HG03342 (cell line): Measurements from ENCODE around the gene GAS2.

Experiments
- ATAC-seq: cut with Tn5 transposase; IDR thresholded peaks from one replicate; pipeline ENCODE4 v1.9.1; 2021; ENCODE audit warnings: mild to moderate bottlenecking, moderate library complexity; ENCODE audit not compliant: unreplicated experiment

The GAS2 gene

DNA sequence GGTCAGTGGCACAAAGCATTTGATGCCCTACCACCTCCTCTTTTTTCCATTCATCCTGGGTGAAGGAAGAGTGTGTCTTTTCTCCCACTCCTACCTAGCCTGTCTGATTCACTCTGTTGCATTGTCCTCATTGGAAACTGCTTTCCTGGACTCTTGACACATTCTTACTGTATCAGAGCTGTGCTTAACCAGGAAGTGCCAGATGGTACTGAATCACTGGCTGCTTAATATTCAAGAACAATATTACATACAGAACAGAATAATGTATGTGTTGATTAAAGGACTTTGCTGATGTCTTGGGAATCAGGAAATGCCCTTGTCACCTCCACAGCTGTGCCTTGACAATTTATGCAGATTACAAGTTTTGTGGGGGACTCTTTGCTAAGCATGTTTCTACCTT, 118.8 kb downstream of the GAS2 start:
- no peak for ATAC-seq

DNA sequence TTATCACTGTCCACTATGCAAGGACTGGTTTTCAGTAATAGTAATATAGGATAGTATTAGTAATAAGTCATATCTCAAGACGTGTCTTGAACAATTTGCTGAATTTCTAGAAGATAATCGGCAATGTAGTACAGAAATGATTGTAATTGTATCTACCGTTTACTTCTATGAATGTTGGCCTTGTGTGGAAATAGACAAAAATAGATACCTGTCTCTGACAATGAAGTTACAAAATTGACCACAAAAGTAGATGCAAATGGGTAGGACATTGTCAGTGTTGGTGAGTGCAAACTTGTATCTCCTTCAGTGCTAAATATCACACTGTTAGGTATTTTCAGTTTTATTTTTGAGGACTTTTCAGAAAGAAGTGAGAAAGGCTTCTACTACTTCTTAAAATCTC, 120.1 kb downstream of the GAS2 start:
- peak; percentile 83 for ATAC-seq

DNA sequence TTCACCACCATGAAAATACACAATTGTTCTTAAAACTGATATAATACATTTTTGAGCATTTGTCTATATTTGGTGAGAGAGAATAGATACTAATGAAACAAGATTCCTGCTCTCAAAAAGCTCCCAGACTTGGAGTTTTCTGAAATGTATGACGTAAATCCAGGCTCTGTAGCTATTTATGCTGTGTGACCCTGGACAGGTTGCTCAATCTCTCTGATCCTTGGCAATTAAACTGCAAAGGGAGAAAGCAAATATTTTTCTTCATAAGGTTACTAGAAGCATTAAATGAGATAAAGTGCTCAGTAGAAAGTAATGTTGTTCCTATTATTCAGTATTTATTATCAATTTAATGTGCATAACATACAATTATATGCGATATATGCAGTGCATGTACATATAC, 120.6 kb downstream of the GAS2 start:
- ATAC-seq: no peak

DNA sequence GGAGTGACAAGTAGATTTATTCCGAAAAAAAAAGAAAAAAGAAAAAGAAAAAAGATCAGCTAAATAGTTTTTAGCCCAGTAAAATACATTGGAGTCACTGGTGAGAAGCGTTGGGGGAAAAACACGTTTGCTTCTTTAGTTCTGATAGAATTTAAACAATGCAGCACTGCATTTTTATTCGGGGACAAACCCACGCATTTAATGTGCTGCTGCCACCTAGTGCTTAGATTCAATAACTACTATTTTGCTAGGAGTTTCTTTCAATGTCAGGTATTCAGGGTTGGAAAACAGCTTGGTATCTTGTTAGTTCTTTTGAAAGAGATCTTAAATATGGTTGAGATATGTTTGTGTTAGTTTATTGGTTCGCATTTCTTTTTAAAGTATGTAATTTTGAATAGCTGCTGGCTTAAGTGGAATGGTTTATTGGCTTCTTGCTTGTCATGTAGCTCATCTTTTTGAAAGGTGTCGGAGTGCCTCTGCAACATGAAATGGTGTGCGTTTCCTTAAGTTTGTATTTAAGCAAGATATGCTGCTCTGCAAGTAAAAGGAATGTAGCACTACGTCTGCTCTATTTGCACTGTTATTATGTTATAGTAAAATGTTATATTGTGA, 121.2 kb downstream of the GAS2 start:
- no peak for ATAC-seq

DNA sequence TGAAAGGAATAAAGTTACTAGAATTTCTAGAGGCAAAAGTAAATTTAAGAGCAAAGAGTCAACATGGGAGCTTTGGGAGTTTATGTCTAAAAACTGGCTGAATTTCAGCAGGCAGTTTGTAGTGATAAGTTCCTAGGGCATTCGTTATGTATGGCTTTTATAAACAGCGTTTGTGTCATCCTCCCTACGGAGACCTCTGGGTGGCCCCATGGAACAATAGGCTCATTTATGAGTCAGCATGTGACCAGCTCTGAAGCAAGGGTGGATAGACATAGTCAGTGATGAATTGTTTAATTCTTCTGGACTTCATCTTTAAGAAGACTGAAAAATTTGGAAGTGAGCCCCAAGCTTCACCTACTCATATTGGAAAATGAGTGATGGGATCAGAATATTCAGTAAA, 126.1 kb downstream of the GAS2 start:
- ATAC-seq: no peak

DNA sequence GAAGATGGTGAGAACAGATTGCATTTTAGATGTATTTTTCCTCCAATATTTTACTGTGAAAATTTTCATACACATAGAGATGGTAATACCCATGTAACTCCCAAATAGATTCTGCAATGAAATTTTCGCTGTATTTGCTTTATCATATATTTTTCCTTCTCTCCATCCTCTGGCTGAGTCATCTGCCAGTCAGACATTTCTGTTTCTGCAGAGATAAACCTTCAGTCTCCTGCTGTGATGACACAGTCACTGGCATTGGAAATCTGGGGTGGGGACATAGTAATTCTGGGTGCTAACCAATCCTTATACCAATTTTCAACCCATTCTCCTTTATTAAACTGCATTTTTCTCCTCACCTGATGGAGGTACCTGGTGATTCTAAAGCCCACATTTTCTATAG, 129.5 kb downstream of the GAS2 start:
- no peak for ATAC-seq

DNA sequence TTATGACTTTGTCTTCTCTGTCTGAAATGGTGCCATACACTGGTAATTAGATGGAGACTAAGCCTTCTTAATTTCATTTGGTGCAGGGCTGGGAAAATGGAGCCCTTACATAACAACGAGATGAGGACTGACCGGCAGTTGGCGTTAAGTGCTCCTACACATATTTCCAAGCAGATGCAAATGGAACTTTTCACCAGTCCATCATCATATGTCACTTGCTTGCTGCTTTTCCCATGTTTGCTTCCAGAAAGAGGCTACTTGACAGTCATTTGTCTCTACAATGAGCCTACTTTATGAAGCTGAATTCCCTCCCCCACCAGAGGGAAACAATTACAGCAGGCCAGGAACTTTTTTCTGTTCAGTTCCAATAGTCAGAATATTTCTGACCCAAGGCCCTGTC, 130.6 kb downstream of the GAS2 start:
- ATAC-seq: no peak

DNA sequence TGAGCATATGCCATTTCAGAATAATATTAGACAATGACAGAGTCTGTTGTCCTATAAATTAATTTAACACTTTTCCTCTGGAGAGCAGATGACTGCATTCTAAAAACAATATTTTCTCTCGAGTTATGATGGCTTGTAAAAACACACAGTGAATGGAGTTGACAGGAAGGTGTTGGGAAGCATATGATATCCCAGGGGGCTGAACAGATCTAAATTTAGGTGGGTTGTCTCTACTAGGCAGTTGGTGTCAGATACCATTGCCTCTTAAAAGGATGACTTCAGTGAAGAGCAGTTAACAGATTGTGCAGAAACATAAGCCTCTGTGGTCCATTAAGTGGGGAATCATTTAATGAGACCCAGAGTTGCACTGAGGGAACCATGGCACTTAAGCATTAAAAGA, 132.5 kb downstream of the GAS2 start:
- ATAC-seq: no peak

DNA sequence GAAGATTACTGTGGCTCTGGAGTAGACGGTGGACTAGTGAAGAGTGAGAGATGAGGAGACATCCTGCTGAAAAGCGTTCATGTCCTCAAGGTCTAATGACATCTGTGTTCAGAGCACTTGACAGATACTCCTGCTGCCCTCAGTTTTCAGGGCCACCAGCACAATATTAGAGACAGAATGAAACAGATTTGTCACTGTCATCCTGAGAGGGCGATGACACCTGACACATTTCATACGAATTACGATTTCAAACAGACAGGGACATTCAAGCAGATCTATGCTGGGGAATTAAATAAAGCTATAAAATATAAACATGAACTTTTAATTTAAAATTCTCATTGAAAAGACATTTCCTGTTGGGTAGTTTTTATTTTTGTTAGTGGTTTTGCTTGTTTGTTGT, 134.1 kb downstream of the GAS2 start:
- ATAC-seq: no peak

DNA sequence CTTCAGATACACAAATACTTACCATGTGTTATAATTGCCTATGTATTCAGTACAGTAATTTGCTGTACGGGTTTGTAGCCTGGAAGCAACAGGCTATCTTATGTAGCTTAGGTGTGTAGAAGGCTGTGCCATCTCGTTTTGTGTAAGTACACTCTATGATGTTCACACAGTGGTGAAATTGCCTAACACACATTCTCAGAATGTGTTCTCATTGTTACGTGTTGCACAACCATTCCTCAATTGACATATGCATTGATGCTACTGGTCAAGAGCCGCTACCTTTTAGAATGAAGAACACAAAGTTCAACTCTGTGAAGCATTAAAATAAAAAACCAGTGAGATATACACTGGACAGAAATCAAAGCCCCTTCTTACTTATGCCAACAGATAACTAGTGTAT, 136.4 kb downstream of the GAS2 start:
- ATAC-seq: no peak

DNA sequence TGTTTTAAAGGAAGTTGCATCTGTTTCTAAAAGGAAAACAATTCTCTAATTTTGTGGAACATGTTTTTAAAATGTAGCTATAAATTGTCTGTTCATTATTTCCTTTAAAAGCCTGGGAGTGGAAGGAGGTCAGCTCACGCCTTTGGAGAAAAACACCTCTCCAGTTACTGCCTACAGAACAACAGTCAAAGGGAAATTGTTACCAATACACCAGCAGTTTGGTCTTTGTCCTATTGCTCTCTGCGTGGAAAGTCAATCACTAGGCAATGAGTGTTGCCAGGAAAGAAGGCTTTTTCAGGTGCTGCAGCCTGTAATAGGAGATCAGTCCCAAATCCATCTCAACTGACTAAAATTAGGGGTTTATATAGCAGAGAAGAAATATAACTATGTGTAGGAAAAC, 141.0 kb downstream of the GAS2 start:
- ATAC-seq: no peak

DNA sequence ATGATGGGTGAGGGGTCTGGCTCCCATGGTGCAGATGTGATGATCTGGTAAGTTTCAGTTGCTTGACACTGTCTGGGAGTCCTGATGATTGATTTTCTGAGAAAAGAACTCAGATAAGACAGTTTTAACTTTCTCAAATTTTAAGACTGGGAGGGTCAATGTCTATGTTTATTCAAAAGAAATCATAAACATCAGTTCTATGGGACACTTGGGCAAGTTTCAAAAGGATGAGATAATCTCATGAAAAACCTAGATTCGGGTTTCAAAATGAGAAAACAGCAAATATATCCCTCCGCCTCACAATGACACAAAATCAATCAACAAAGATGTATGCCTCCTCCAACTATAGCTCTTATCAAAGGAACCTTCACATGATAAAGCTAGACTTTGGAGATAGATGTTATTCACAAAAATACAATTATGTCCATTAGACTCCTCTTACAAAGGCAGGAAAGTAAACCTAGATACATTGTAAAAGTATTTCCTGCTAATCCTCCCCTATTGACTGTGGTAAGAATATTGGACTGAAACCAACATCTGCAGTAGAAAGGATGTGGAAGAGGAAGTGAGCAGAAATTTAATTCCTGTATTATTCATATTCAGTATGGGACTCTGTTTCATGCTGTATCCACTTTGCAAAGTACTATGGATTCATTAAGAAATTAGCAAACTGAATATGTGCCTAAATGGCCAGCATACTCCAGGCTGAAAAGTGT, 141.6 kb downstream of the GAS2 start:
- peak; percentile 98 for ATAC-seq

DNA sequence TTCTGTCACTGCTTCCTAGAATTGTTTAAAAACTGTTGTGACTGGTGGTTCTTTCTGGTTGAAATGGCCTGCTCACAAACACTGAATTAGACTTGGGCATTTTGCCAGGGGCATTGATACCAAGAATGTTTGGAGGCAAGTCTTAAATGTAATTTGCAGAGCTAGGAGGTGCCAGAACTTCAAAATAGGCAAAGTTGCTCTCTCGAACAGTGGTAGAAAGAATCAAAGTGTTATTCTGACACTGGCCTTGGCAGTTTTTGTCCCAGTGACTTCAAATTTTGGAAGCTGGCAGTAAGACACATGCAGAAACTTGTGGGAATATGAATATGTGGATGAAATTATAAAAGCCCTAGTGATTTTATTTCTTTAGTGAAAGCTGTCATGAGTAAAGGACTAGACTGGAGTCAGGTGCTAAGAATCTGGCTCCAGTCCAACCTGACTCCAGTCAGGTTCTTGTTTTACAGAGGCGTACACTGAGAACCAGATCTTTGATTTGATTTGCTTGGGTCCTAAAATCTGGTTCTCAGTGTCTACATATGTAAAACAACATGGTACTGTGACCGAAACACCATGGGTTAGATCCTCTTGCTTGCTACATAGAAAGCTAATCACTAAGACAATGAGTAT, 142.3 kb downstream of the GAS2 start:
- ATAC-seq: peak; percentile 41

DNA sequence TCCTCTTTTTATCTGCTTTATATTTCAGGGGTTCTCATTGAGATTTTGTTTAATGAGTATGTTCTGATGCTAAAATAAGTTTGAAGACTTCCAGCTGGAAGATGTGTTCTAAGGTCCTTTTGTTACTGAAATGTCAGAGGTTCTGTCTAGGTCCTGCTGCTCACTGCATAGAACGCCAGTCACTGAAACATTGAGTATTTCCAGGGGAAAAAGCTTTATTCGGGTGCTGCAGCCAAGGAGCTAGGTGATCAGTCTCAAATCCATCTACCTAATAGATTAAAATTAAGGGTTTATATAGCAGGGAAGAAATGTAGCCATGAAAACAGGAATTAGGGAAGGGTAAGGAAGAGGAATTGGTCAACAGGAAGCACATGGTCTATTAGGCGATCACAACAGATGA, 143.5 kb downstream of the GAS2 start:
- no peak for ATAC-seq

DNA sequence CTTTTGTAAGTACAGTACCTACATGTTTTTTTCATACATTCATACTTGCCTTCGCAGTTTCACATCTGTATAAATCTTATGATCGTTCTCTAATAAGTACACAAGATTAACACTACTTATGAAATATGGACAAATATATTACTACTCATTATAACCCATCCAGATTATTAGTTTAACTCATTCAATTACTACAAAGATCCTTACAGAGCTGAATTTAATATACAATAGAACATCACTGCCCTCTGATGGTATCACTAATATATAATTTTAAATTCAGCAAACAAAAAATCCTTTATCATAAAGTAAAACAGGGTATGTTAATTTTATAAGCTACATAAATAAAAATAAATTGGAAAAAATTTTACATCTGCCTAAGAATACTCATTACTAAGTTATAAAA, 155.8 kb downstream of the GAS2 start:
- ATAC-seq: no peak

DNA sequence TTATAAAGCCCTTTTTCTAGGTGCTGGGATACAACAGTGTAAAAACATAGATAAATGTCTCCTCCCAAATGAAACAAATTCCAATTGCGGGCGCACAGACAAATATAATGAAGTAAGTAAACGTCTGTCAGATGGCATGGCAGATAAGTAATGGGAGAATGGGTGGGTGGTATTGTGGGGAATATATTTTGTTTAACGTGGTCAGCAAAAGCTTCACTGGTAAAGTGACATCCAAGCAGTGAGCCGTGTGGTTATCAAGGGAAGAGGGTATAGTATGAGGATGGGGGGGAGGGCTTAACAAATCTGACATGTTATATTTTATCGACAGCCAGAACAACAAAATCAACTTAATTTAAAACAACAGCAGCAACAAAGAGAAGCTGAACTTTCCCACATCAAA, 162.0 kb downstream of the GAS2 start:
- ATAC-seq: no peak

DNA sequence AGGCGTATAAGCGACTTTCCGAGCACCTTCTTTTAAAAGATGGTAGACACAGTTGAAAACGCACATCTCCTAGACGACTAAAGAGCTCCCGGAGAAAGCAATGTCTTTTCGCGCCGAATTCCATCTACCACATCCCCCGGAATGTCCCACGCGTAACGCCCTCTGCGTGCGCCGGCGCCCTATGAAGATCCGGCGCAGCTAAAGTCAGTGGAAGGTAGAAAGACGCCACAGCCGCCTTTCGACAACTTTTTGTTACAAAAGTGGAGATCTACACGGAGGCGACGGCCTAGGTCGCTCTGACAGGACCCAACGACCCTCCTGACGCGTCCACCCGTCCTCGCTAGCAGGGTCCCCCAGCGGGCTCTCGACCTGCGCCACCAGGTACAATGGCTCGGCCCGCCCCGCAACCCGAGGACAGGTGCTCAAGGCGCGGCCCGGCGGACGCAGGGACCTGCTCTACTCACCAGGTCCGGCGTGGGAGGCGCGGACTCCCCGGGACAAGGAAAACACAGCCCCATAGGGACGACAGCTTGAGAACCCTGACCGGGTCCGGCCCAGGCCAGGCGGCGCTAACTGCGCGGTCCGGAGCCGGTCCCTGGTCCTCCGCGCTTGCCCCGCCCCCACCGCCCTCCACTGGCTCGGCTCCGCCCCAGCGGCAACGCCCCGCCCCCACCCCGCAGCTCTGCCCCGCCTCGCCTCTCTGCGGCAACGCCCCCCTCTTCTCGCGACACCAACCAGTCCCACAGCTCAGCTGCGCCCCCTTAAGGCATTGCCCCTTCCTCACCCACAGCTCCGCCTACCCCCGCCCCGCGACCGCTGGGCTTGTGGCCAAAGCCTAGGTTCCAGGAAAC, 163.0 kb downstream of the GAS2 start, which contains the start of gene SVIP:
SVIP (minus strand) TSS at position 571 of the 851 bp plus-strand sequence; CDS start at position 518, 53 bp downstream.
- peak; percentile 93 for ATAC-seq

DNA sequence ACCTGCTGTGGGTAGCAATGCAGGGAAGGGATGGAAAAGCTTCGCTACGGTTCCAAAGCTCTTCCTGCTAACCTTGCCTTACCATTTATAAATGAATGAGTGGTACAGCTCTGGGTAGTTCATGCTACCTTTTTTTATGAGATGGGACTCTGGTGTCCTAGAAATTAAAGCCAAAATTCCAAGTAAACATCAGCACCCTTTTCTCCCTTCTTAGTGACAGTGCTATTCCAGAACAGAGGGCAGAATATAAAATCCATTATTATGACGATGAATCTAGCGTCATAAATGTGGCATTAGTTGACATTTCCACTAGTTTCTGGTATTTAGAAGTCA, 163.6 kb downstream of the GAS2 start:
- ATAC-seq: no peak

DNA sequence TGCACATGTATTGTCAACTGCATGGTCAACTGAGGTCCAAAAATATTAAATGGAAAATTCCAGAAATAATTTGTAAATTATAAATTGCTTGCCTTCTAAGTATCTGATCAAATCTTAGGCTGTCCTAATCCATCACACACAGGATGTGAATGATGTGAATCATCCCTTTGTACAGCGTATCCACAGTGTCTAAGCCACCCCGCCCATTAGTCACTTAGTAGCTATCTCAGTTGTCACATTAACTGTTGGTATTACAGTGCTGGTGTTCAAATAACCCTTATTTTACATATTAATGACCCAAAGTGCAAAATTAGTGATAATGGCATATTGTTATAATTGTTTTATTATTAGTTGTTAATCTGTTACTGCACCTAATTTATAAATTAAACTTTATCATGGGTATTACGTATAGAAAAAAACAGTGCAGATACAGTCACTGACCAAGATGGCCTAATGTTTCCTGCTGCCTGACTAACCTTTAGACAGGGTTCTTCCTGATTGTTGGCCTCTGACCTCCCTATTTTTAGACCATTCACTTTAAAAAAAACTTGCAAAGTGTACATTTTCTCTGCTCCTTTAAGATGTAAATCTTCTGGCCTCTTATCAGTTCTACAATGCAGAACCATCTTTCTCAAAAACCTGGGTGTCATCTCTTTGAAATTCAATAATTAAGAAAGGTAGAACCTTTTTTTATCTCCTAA, 166.1 kb downstream of the GAS2 start:
- ATAC-seq: no peak

DNA sequence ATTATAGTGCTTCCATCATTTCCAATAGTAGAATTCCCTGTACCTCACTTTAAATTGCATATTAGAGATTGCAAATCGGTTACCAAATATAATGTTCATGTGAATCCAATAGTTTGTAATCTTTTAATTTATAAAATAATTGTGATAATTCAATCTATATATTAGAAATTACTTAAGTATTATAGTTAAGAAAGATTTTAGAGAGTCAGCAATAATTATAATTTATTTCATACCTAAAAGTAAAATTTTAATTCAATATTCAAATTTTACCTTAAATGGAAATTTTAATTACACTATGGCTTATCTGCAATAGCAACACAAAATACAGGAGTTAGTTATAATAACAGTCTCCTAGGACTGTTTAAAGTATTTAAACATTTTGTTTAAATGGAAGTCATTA, 180.3 kb downstream of the GAS2 start:
- no peak for ATAC-seq

DNA sequence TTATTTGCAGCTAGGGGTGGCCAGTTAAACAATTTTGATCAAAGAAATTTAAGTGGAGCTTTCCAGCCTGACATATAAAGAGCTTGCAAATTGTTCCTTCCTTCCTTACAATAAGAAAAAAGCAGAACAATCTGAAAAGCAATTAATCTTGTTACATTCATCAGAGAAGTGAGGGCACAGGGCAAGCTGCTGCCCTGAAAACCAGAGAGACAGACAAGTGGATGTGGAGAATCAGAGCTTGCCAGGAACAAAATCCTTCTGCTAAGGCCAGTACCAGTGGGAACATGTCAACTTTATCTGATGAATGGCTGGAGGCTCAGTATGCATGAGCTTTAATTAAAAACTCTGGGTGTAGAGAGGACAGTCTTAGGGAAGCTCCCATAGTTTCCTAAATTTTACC, 185.1 kb downstream of the GAS2 start:
- ATAC-seq: no peak
